HL-60 (cell line): ENCODE data around the gene SEMA4A.

ENCODE experiments used
- DNase-seq, 2 experiments: peaks; one replicate each; pipeline ENCODE4 v3.0.0-alpha.2; 2010 to 2020; ENCODE audit warnings: low read depth in 1 of 2, low spot score in 1 of 2
- H3K27ac ChIP-seq: fragments of 250-450 bp; sonication (Bioruptor Pico); replicated peaks from 2 replicates; pipeline ENCODE4 v1.5.1; 2020; ENCODE audit warnings: mild to moderate bottlenecking, moderate library complexity
- H3K27me3 ChIP-seq: fragments of 250-450 bp; sonication (Bioruptor Pico); 2 replicates; pipeline ENCODE4 v1.5.1; 2021; ENCODE audit warnings: mild to moderate bottlenecking, moderate library complexity; ENCODE audit not compliant: insufficient read depth, poor library complexity, severe bottlenecking
- H3K4me3 ChIP-seq: replicated peaks from 2 replicates; pipeline ENCODE4 v1.5.1; 2011; ENCODE audit warnings: mild to moderate bottlenecking, control low read depth, low read length; ENCODE audit not compliant: insufficient read depth
- CTCF ChIP-seq: IDR thresholded peaks from one replicate; pipeline ENCODE4 v1.5.1; 2011; ENCODE audit warnings: low read length, control low read depth, inconsistent platforms; ENCODE audit not compliant: insufficient read depth
- GABPA ChIP-seq: IDR thresholded peaks from 2 replicates; pipeline ENCODE4 v1.6.1; 2012; ENCODE audit warnings: low read depth
- POLR2AphosphoS5 ChIP-seq: IDR thresholded peaks from 2 replicates; pipeline ENCODE4 v1.6.1; 2012; ENCODE audit warnings: low read depth
- REST ChIP-seq: IDR thresholded peaks from 2 replicates; pipeline ENCODE4 v1.6.1; 2012; ENCODE audit warnings: low read depth; ENCODE audit not compliant: insufficient replicate concordance
- SPI1 ChIP-seq: IDR thresholded peaks from 2 replicates; pipeline ENCODE4 v1.6.1; 2012; ENCODE audit warnings: low read depth, mild to moderate bottlenecking, borderline replicate concordance

Gene SEMA4A

GRCh38 chr1:156225677-156226014, 72.3 kb downstream of the SEMA4A start:
- no peak for TF ChIP-seq SPI1
- no peak for TF ChIP-seq REST
- TF ChIP-seq POLR2AphosphoS5: no peak
- no peak for TF ChIP-seq CTCF
- Histone ChIP-seq H3K4me3 (no peak overlapping the region), H3K27ac (no peak overlapping the region), H3K27me3 (no peaks in the 10 kb centered on the region)
- no peak for DNase-seq

- Histone ChIP-seq H3K27ac (no peak overlapping the region), H3K27me3 (no peaks in the 10 kb centered on the region), H3K4me3 (no peak overlapping the region)
- no peak for TF ChIP-seq POLR2AphosphoS5
- no peak for TF ChIP-seq REST
- no peak for TF ChIP-seq GABPA
- TF ChIP-seq SPI1: no peak
- no peak for TF ChIP-seq CTCF
- DNase-seq: no peak
These were observed 72.7 kb downstream of the SEMA4A start for GRCh38 chr1:156226116-156226538.

GRCh38 chr1:156226782-156227181, 73.4 kb downstream of the SEMA4A start:
- DNase-seq: no peak

More at GRCh38 chr1:156226782-156227181, 73.4 kb downstream of the SEMA4A start:
- TF ChIP-seq CTCF (no peak), REST (no peak), POLR2AphosphoS5 (no peak), GABPA (no peak), SPI1 (no peak)
- Histone ChIP-seq H3K27ac (no peak overlapping the region), H3K27me3 (no peaks in the 10 kb centered on the region), H3K4me3 (no peak overlapping the region)
